Adipose tissue (tissue), 3 donors: ENCODE measurements around the gene SYCP2. TPM values are rescaled to one million over a fixed set of nuclear protein-coding genes. Genes with fewer than 3 reads are reported as not detected.

Experiments used
- H3K27ac ChIP-seq: one replicate; pipeline ENCODE4 v1.5.1; 2013; ENCODE audit warnings: low read depth, low read length
- WGBS, 3 donors: extraction: QIAGEN DNeasy Blood & Tissue Kit; methylation state at CpG; one replicate each; pipeline ENCODE4 v1.1.7; 2013; 5-methylcytosine and 5-hydroxymethylcytosine counted together
- polyA plus RNA-seq, 3 donors: library from polyadenylated mRNA; stranded (reverse); fragments of 200-250 nt; gene quantifications; one replicate each; pipeline ENCODE4 v1.2.3, GENCODE V29; 2013
- donor health status: healthy with polysubstance abuse.
- donor health status: Bipolar disorder and iron deficiency.
- donor health status: healthy.

Gene SYCP2
- polyA plus RNA-seq, 3 donors: 1.0 to 8.1 (median 1.2) TPM

DNA sequence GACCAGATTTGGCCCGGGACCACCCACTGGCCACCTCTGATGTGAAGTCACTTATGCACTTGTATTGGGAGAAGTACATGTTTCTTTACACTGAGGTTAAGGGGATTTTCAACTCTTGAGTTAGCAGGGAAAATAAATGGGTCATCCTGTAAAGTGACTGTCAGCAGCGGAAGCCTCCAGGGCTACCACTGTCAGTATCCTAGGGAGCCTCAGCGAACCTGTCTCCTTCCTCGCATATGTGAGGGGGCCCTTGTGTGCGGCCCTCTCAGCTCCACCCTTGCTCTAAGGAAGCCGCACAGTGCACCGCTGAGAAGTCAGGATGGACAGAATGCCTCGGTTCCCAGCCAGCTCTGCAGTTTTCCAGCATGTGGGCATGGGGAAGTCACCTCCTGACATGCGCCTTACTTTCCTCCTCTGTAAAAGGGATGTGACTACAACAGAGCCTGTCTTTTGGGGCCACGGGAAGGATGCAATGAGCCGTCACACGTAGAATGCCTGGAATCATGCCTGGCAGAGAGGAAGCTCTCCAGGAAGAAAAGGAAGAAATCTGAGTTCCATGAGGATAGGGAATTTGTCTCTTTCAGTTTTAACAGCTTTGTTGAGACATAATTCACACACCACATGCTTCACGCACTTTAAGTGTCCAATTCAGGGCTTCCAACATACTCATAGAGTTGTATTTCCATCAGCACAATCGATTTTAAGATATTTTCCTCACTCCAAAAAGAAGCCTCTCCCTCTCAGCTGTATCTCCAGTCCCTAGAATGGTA, 115.4 kb downstream of the SYCP2 start:
- no peak overlapping the region for H3K27ac ChIP-seq
- WGBS, 3 donors: 67 to 78% (median 71%) methylated on average over 14 of the region's 14 CpGs

DNA sequence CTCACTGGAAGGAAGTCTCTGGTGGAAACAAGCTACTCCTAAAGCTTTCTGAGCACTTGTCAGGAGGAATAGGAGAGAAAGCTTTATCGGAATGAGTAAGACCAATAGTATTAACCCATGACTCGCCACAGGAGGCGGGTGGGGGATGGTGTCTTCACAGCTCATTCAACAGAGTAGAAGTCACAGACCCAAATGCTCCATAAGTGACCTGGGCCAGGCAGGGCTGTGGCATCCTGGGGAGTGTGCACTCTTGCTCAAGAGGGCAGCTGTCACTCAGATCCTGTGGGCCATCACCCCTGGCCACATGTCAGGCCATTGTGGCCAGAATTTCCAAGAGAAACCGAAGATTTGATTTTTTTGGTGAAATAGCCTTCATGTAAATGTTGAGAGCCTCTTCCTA, 116.0 kb downstream of the SYCP2 start:
- WGBS, 3 donors: 76 to 87% (median 82%) methylated on average over 4 of the region's 4 CpGs
- no peak overlapping the region for H3K27ac ChIP-seq

DNA sequence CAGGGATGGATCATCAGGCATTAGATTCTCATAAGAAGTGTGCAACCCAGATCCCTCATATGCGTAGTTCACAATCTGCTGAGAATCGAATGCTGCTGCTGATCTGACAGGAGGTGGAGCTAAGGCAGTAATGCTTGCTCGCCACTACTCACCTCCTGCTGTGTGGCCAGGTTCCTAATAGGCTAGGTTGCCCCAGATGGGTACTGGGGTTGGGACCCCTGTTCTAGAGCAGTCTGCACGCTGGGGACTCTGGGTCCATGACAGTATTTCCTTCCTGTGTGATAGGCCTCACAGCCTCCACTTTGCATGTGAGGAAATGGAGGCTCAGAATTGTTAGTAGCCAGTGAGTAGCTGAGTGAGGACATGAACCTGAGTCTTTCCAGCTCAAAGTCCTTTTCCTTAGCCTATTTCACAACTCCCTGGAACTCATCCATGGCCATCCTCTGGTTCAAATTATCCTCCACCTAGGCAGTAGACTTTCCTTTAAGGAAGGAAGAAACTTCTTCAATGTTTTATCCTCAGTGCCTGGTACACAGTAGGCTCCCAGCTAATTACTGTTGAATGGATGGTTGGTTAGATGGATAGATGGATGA, 117.2 kb downstream of the SYCP2 start:
- no peak overlapping the region for H3K27ac ChIP-seq
- 61 to 86% (median 86%) methylated on average over 4 of the region's 4 CpGs for WGBS, 3 donors

DNA sequence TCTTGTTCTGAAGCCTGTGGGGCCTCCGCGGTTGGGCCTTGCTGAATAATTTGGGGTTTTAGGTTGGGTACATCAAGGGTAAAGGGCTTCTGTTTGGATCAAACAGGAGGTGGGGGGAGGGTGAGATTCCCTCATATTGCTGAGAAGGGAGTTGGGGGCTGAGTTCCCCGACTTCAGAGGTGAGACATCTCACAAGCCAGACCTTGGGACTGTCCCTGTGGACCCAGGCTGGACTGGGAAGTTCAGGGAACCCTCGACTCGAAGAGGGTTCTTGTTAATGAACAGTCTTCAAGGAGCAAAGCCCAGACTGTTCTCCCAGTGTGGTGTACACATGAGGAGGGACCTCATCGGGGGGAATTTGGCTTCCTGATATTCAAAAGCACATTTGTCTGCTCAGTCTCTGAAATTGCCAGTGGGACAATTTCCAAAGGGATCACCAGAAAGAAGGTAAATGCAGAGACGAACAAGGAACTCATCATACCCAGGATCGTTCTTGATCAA, 118.5 kb downstream of the SYCP2 start:
- WGBS, 3 donors: 67 to 83% (median 70%) methylated on average over 8 of the region's 8 CpGs
- no peak overlapping the region for H3K27ac ChIP-seq

DNA sequence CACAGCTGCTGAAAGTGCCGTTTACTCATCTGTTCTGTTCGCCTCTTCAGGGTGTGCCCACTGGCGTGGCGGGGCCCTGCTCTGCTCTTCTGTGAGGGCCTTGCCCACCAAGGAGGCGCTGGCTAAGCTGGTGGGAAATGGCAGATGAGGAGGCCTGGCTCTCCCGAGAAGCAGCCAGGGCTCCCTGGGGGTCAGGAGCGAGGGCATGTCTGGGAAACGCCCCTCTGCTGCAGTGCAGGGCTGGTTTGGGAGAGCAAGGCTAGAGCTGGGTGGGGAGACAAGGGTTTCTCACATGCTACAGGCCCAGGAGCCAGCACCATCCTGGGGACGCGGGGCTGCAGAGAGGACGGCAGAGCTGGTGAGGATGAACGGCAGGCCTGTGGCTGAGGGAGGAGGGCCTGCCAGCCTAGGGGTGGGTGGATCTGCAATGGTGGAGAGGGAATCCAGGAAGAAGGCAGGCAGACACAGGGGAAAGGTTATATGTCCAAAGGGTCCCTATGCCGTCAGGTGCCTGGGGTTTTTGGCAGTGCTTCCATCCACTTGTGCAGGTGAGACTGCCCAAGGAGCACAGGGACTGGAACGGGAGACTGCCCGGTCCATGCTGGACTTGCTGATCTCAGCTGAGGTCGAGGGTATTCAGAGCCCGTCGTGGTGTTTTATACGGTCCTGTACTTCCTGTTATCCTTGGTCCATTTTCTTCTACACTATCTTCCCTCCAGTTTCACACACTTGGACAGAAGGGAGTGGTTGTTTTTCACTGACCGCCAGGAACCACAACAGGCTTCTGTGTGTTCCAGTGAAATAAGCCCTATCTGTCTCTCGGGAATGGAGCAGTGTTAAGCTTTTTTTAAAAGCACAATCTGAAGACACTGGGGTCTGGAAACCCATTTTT, 119.2 kb downstream of the SYCP2 start:
- WGBS, 3 donors: 64 to 67% (median 66%) methylated on average over 21 of the region's 21 CpGs
- H3K27ac ChIP-seq: no peak overlapping the region

Other genes with a start within 250 kb of the SYCP2 start
- 1 to 10 TPM; 2.6 to 3.6 (median 3.4) TPM for gene PPP1R3D, start 6.7 kb upstream of the SYCP2 start, polyA plus RNA-seq
- 1 to 10 TPM; 1.5 to 3.8 (median 2.4) TPM for gene FAM217B, start 6.8 kb upstream of the SYCP2 start, polyA plus RNA-seq
- gene CDH26, start 24.8 kb upstream of the SYCP2 start, polyA plus RNA-seq: 1 to 10 TPM in 1 of 3 donors, under 1 TPM in 2; 0.22 to 1.2 (median 0.45) TPM